ENCODE data around the gene TRAF7.

- TF ChIP-seq CTCF (IDR thresholded peaks at IDR 0.05) (no peak), EP300 (IDR thresholded peaks at IDR 0.05) (no peak)
These were observed 17.8 kb downstream of the TRAF7 start for GRCh38 chr16:2173366-2173765.

All from ovary (tissue), 3 donors.